GM21360 (cell line): ENCODE results near the gene UBE2E3.

Experiments
- ATAC-seq: cut with Tn5 transposase; IDR thresholded peaks from one replicate; pipeline ENCODE4 v1.9.1; 2021; ENCODE audit warnings: mild to moderate bottlenecking, moderate library complexity; ENCODE audit not compliant: unreplicated experiment

The UBE2E3 gene

DNA sequence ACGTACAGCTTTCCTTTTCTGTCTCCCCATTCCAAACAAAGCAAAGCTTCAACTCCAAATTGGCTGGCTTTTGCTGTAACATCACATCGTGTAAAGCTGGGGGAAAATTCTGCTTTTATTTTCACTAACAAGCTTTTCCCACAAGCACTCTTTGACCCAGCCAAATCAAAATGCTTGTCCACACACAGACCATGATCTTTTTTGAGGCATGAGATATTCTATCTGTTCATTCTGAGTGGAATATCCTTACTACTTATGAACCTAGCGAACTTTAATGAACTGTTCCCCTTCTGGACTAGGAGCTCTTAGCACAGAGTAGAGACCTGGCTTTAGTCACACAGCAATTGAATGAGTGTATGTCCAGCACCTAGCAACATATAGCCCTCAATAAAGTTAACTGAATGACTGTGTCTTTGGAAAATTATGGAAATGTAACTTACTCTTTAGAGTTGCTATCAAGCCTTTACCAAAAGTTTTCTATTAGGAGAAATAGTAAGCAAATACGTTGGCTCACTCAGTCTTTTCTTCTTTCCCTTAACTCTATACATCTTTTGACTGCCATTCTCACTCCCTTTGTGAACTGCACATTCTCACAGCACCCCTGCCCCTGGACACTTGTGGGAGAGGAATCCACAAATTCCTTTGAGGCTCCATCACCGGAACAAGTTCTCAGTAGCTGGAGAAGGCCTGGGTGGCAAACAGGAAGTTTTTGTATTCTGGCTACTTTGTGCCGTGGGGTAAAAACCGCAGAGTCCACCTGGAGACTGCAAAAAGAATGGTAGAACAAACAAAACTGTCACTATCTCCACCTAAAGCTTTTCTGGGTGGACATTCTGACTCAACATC, 1.3 kb upstream of the UBE2E3 start:
- ATAC-seq = no peak

DNA sequence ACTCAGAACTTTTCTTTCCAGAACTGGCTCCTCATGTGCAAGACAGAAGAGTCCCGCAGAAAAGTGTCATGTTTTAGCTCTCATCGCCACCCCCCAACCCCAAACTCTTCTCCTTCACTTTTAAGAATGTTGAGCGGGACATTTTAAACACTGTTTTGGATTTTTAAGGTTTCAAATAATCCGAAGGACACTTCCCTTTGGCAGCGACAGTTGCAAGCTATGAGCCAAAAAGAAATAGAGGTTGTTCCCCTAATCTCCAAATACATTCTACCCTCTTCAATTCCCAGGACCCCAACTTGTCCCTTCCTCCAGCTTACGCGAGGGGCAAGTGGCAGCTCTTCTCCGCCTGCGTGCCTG, 678 bp upstream of the UBE2E3 start:
- no peak for ATAC-seq

DNA sequence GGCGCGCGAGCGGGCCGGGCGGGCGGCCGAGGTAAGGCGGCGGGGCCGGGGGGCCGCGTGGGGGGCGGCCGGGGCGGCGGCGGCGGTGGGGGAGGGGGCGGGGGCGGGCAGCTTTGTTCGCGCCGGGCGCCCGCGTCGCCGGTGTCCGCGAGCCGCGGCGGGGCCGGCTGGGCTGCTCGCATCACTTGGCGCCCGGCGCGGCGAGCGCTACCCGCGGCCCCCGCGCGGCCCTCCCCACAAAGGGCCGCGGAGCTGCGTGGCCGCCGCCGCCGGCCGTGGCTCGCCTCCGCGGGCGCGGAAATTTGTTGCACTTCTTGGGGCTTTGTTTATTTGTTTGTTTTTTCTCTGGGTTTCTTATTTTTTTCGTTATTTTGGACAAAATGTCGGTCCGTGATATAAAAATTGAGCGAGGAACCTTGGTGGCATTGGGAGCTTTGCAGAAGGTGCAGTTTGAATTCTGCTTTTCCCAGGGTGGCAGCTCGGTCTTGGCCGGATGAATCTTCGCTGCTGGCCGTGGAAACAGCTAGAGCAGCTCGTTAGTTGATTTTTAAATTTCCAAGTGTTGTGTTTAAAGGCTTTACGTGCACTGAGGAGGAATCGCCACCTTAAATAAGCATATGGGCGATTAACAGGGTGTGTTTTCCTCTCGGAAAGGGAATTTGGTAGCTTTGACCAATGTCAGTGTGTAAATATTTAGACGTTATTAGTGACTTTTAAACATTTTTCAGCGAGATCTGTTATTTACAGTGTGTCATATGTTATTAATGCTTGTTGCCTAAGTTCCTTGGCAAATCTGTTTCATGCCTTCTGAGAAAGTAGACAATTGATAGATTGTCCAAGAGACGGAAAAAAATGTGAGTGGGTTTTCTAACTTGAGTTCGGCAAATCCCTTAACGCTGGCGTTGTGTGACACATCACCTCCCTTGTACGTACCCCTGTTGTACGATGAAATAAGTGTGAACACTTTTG, 822 bp downstream of the UBE2E3 start:
- no peak for ATAC-seq

DNA sequence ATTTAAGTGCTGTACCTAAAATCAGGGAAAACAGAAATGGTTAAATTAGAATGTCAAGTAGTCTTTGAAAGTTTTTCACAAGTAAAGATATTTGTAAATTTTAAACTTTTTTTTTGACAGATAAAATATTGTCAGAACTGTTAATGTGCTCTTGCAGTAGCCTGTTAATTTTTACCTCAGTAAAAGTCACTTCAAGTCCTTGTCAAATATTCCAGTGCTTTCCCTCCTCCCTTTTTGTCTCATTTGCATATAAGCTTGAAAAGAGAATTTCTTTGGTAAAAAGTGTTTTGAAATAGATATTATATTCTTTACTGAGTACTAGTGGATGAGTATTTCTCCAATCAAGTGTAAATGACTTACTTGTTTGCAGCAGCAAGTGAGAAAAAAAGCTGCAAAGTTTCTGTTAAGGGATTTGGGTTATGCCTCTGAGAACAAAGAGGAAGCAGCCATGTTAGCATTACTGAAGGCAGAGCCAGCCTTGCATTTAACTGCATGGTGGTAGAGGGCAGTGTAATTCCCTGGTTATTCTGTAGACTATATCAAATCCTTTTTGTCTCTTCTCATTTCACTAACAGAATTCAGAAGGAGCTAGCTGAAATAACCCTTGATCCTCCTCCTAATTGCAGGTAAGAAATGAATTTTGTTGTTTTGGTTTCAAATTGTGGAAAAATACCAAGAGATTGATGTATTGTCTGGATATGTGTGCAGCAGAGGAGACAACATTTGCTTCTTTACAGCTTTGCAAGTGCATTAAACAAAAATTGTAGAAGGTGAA, 3.2 kb downstream of the UBE2E3 start:
- ATAC-seq = peak; percentile 37

DNA sequence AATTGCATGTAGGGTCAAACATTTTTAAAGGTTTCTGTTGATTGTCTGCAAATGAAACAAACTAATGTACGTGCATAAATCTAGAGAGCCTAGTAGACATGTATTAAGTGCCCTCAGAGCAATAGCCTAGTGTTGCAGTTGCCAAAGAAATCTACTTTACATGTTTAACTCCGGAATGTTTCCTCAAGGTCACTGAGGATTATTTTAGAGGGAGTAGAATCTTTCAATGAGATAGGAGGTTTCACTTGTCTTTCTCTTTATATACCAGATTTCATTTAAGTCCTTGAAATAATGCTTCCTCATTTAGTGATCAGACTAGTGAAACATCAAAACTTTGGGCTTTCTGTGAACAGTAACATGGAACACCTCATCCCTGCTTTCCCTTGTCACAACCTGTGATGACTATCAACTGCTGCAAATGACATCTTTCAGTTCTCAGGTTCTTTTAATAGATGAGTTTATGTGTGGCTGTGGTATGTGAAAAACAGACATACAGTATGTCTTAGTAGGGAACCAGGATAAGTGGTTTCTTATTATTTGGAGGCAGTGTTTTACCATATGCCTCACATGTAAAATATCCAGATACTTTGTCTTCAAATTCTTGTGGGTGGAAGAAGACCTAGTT, 5.5 kb downstream of the UBE2E3 start:
- peak; percentile 30 for ATAC-seq

DNA sequence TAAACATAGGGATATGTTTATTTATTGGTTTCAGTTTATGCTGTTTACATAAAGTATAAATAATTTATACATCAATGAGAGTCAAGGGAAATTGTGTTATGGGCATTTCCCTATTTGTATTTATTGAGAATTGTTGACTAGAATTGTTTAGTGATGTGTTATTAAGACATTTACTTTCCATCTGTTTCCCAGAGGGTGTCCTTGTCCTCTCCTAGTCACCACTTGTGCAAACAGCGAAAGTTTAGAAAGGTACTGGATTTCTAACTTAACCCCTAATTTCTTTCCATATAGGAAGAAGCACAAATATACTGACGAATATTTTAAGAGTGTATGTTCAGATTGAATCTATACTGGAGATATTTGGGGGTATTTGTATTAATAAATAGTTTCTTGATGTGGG, 6.7 kb downstream of the UBE2E3 start:
- no peak for ATAC-seq

DNA sequence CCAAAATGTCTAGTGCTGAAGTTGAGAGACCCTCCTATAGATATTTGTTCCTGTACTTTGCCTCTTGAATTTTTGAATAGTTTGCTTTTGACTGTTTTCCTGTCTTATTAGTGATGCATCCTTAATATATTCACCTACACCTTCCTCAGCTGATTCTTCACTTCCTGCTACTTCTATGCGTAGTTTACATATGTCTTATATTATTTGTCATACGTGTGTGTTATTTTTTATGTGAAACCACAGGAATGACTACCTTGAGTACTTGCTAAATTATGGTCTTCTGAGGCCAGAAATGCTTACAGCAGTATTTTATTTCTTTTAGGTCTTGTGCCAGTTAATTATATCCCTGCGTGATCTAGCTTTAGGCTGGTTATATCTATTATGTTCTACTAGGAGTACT, 9.9 kb downstream of the UBE2E3 start:
- ATAC-seq = no peak

DNA sequence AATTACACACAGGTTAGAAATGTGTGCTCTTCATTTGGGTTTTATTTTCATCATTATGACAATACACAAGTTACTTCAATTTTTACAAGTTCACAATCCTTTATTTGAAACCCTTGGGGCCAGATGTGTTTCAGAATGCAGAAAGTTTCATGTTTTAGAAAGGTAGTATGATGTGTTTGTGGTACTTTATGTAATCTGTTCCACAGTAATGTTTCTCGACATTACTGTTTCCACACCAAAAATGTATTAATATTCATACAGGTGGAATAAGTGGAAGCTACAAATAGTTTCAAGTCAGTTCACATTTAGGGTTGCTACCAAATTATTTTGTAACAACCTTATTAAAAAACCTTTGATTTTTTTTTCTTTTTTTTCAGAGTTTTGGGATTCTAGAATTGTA, 10.4 kb downstream of the UBE2E3 start:
- ATAC-seq = no peak

DNA sequence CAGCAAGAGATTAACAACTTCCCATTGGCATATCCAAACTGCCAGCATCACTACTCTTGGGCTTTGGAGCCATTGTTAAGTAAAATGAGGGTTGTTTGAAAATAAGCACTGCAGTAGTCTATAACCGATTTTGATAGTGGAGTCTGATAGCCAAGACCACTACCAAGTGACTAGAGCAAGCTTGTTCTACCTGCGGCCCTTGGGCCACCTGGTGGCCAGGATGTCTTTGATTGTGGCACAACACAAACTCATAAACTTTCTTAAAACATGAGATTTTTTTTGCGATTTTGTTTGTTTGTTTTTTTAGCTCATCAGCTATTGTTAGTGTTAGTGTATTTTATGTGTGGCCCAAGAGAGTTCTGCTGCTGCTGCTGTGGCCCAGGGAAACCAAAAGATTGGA, 11.0 kb downstream of the UBE2E3 start:
- no peak for ATAC-seq

DNA sequence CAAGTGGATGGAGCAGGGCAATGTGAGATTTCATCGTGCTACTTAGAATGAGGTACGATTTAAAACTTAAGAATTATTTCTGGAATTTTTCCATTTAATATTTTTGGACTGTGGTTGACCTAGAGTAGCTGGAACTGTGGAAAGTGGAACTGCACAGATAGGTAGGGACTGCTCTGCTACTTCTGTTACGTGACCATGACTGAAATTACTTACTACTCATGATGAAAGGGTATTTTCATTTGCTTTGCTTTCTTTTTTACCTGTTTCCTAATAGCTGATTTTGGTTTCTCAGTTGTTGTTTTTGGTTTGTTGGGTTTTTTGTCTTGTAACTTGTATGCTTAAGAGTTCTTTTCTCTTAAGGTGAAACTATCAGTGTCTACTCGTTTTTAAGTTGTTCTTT, 11.4 kb downstream of the UBE2E3 start:
- peak; percentile 78 for ATAC-seq

DNA sequence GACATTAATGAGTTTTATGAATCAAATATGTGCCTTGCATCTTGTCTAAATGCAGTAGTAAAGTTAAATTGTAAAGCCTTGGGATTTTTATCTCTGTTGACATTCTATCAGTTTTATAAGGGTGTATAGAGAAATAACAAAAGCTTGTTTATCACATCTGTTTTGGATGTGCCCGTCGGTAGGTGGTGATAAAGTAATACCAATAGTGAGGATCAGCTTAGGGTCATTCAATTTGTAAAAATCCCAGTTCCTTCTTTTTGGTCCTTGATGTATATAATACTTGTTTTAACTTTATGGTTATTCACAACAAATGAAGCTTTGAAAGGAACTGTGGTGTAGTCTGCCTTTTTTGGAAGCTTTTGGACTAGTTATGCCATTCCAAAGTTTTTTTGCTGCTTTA, 12.6 kb downstream of the UBE2E3 start:
- no peak for ATAC-seq

DNA sequence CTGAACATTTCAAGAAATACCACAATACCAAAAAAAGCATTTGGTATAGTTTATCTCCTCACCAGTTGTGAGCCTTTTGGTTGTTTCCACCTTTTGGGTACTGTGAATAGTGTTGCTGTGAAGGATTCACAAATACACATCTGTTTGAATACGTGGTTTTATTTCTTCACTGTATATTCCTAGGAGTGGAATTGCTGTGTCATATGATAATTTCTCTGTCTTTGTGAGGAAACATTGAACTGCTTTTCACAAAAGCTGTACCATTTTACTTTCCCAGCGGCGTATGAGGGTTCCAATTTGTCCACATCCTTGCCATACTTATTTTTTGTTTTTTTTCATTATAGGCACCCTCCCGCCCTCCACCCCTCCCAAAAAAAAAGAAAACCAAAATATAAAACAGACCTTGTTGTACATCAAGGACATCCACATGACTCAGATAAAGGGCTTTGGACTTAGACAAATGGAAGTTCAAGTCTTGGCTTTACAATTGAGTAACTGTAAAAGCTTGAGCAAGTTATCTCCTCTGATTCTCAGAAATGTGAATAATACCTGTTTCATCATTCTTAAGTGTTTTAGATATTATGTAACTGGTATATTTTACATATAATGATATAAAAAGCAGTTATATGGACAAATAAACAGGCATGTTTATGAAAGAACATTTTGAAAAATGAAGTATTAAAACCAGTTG, 19.0 kb downstream of the UBE2E3 start:
- no peak for ATAC-seq

DNA sequence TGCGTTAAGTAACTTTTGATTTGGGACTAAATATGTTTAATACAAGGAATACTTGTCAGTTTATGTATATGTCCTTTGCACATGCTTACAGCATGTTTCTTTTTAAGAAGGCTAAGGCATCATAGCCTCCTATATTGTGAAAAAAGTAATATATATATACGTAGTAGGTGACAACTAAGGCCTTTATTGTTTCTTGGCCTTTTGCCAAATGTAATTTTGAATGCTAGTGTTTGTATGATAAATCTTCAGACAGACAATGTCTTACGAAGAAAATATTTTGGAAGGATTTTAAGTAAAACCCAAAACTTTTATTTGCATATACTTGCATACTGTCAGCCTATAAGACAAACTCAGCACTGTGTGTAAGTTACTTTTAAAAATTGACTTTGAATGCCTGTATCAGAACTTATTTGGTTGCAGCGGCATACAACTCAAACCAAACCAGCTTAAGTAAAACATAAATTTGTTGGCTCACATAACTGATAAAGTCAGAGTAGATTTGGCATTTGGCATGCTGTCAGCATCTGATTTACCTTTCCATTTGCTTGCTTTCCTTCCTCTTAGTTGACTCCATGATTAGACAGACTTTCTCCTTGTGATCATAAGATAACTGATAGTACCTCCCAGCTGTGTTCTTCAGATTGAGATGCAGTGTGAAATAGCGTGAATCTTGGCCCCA, 24.4 kb downstream of the UBE2E3 start:
- ATAC-seq = no peak

DNA sequence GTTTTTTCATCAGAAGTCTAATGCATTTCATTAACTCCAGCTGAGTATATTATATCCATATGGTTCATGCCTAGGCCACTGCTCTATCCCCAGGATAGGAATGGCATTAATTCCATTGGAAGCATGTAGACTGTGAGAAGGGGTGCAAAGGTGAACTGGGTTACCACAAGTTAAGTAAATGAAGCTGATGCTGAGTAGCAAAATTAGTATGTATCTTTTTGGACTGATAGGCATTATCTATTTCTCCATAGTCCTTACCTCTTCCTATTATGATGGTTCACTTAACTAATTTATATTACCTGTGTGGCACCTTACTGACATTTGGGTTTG, 24.9 kb downstream of the UBE2E3 start:
- no peak for ATAC-seq

DNA sequence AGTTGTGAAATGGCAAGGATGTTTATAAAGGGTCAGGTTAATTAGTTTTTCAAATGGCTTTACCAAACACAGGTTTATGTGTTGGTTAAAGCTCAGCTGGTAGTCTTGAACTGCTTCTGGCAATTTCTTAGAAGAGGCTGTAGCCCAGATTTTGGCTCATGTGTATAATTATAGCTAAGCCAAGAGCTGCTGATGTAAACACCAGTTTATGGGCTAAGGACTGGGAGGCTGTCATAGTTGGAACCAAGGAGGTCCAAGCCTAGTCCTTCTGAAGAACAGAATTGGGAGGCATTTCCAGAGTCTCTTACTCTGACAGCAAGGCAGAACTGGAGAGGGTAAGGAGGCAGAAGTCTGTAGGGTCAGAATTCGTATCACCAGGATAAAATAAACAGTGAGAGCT, 25.4 kb downstream of the UBE2E3 start:
- ATAC-seq = no peak

DNA sequence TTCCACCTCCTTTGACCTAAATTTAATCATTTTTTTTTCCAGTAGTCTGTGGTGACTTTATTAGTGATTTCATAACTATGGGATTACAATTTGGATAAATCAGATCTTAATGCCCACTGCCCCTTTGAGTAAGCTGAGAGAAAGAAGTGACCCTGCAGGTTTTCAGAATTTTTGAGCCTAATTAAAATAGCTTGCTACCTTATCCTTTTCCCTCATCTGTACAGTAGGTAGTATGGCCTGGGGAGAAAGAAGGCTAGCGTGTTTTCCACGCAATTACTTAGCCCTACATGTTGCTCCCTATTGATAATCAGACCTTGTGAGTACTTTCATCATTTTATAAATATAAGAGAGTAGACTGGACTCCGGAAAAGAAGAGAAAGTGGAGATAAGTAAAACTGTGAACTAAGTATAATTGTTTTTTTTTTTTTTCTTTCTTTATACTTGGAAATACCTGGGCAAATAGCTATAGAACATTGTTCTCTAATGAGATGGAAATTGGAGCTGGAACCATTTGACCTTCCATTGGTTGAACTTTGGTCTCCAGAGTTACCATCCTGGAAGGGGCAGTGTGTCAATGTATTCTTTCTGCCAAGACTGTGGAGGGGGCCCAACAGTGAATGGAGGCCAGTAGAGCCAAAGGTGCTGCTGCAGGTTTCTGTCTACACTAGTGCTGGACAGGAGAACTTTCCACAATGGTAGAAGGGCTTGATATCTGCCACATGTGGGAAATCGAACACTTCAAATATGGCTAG, 26.9 kb downstream of the UBE2E3 start:
- no peak for ATAC-seq

DNA sequence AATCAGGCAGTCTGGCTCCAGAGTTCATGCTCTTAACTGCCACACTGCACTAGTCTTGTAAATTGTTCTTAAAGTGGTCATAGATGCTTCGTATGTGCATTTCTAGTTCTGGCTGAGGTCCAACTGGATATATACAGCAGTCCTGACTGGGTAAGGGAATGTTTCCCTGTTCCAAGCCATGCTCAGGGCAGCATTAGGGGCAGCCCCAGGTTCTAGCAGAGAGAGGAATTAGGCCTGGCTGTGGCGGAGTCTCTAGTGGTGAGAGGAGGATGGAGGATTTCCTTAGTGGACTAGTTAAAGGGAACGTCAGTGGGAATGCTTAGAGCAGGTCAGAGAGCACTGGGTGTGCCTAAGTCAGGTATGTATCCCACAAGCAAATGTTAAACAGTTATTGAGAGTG, 28.0 kb downstream of the UBE2E3 start:
- ATAC-seq = no peak

DNA sequence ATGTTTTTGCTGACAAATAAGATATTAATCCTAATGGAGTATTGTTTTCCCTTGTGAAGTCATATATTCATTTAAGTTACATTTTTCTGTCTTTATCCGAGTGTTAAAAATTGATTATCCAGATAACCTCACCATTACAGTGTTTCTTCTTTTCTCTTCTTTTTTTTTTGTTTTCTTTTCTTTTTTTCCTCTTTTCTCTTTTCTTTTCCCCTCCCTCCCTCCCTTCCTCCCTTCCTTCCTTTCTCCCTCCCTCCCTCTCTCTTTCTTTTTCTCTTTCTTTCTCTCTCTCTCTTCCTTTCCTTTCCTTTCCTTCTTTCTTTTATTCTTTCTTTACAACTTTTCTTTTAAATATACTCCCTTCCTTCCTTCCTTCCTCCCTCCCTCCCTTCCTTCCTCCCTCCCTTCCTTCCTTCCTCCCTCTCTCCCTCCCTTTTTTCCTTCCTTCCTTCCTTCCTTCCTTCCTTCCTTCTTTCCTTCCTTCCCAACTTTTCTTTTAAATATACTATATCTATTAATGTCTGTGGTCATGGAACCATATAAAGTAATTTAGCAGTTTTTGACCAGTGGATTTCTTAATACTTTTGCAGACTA, 40.9 kb downstream of the UBE2E3 start:
- no peak for ATAC-seq

DNA sequence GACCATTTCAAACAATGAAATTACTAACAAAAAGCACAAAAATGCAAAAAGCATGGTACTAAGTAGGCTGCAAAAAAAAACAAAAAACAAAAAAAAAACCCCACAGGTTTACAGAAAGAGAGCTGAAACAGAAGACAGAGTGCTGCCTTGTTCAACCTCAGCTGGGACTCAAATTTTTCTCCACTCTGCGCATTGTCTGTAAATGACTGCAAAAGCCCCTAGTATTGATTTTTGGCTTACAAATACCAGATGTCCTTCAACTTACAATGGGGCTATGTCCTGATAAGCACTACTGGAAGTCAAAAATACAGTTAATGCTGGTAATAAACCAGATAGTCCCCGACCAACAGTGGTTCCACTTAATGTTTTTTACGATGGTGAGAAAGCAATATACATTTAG, 42.2 kb downstream of the UBE2E3 start:
- no peak for ATAC-seq
